ENCODE results near the gene E2F4. TPM values are rescaled to one million over a fixed set of nuclear protein-coding genes. Genes with fewer than 3 reads are reported as not detected.
A peak's percentile ranks its signal among the peaks of the same experiment; 100 is the strongest.

E2F4 gene
- total and polyA plus RNA-seq, 2 experiments from 2014 or later, result 67.0 to 135 TPM

DNA sequence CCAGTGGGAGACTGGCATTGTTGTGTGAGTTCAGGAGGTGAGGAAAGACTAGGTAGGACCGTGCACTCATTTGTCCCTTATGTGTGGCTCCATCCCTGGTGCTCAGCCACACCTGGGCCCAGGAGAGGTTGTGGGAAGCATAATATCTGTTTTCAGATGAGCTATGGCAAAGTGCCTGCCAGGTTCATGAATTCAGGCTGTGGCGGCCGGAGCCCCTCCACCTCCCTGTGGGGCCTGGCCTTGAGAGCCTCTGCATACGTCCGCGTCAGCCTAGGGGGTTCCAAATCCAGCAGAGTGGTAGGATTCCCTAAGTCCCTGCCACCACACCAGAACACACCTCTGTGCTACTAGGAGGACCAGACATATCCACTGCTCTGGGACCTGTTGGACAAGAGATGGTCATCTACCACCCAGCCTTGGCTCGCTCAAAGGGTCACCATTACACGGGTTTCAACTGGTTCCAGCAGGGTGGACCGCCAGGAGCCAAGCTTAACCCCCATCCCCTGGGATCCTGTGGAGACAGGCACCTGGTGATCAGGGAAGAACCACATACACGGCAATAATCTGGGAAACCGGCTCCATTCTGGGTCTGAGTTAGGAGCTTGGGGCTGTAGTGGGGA, 43.2 kb upstream of the E2F4 start:
- no peak for DNase-seq (ENCODE audit: low spot score)
- Mint-ChIP-seq H3K4me3 (peak overlapping the region; percentile 58; the same call in 1 of the 3 replicates), H3K27ac (no peak overlapping the region), H3K27me3 (ENCODE audit: insufficient read depth, low read depth, poor library complexity) (peaks cover 38% of the 10 kb centered on the region), H3K9me3 (no peaks in the 10 kb centered on the region), H3K4me1 (peaks cover 10% of the 10 kb centered on the region; the same call in 2 of the 3 replicates), H3K36me3 (ENCODE audit: low read depth) (peaks cover 26% of the 10 kb centered on the region)
- no peak overlapping the region for H3K4me3 ChIP-seq
- H4K20me1 ChIP-seq (replicated peaks; ENCODE audit: insufficient read depth), result no peaks in the 10 kb centered on the region; the same call in none of the 2 replicates
- H3K9me2 ChIP-seq (ENCODE audit: insufficient read depth), result no peaks in the 10 kb centered on the region
- H3K27ac ChIP-seq (ENCODE audit: low read depth), result no peak overlapping the region
- no peak for TF ChIP-seq EZH2phosphoT487 (IDR thresholded peaks at IDR 0.05; ENCODE audit: unreplicated experiment)
- no peak for TF ChIP-seq CREB1 (CRISPR knock-in tag; IDR thresholded peaks at IDR 0.05; ENCODE audit: low read depth)
- TF ChIP-seq ZNF114 (CRISPR knock-in tag; IDR thresholded peaks at IDR 0.05), result no peak
- TF ChIP-seq JUNB (IDR thresholded peaks at IDR 0.05; ENCODE audit: unreplicated experiment), result no peak
- TF ChIP-seq NANOG (IDR thresholded peaks at IDR 0.05; ENCODE audit: borderline replicate concordance), result no peak
- TF ChIP-seq ZNF331 (CRISPR knock-in tag; IDR thresholded peaks at IDR 0.05; ENCODE audit: low read depth), result no peak
- TF ChIP-seq STAT1 (IDR thresholded peaks at IDR 0.05; ENCODE audit: unreplicated experiment), result no peak
- no peak for TF ChIP-seq POLR2AphosphoS5 (IDR thresholded peaks at IDR 0.05; ENCODE audit: low read depth)
- TF ChIP-seq EZH2 (IDR thresholded peaks at IDR 0.05; ENCODE audit: low read depth, unreplicated experiment), result no peak
- TF ChIP-seq, protein P1, sequence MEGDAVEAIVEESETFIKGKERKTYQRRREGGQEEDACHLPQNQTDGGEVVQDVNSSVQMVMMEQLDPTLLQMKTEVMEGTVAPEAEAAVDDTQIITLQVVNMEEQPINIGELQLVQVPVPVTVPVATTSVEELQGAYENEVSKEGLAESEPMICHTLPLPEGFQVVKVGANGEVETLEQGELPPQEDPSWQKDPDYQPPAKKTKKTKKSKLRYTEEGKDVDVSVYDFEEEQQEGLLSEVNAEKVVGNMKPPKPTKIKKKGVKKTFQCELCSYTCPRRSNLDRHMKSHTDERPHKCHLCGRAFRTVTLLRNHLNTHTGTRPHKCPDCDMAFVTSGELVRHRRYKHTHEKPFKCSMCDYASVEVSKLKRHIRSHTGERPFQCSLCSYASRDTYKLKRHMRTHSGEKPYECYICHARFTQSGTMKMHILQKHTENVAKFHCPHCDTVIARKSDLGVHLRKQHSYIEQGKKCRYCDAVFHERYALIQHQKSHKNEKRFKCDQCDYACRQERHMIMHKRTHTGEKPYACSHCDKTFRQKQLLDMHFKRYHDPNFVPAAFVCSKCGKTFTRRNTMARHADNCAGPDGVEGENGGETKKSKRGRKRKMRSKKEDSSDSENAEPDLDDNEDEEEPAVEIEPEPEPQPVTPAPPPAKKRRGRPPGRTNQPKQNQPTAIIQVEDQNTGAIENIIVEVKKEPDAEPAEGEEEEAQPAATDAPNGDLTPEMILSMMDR (conservative IDR thresholded peaks at IDR 0.05; ENCODE audit: low read depth in 2 of 2), result no peak
- TF ChIP-seq ZNF462 (CRISPR knock-in tag; IDR thresholded peaks at IDR 0.05), result no peak
- TF ChIP-seq, protein P2, sequence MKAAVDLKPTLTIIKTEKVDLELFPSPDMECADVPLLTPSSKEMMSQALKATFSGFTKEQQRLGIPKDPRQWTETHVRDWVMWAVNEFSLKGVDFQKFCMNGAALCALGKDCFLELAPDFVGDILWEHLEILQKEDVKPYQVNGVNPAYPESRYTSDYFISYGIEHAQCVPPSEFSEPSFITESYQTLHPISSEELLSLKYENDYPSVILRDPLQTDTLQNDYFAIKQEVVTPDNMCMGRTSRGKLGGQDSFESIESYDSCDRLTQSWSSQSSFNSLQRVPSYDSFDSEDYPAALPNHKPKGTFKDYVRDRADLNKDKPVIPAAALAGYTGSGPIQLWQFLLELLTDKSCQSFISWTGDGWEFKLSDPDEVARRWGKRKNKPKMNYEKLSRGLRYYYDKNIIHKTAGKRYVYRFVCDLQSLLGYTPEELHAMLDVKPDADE (IDR thresholded peaks at IDR 0.05), result no peak
- peaks cover 57% of the 10 kb centered on the region for H3K27me3 ChIP-seq (ENCODE audit: insufficient read depth)
- no peaks in the 10 kb centered on the region for H3K79me2 ChIP-seq (replicated peaks; ENCODE audit: insufficient read depth)
- peaks cover 6% of the 10 kb centered on the region; the same call in 1 of the 2 replicates for H3K4me1 ChIP-seq (ENCODE audit: insufficient read depth)
- H3F3A ChIP-seq (replicated peaks; ENCODE audit: low read depth), result 0 out of 2 replicates have a peak, but pooled peaks cover 7% of the 10 kb centered on the region
- H3K4me2 ChIP-seq, result peak overlapping the region; percentile 94; the same call in 1 of the 2 replicates
- ATAC-seq, result no peak
- H2AFZ ChIP-seq, result no peak overlapping the region
- H3K36me3 ChIP-seq (ENCODE audit: insufficient read depth), result no peaks in the 10 kb centered on the region
